GM21619 (cell line): Measurements from ENCODE around the gene RASGRF1.
A peak's percentile ranks its signal among the peaks of the same experiment; 100 is the strongest.
"Not testable (repeated sequence)": the region's sequence is repeated elsewhere in the genome, so short reads cannot be mapped to it uniquely, and the experiment has no call there.

ENCODE experiments used
- ATAC-seq: cut with Tn5 transposase; IDR thresholded peaks from one replicate; pipeline ENCODE4 v1.9.1; 2021; ENCODE audit not compliant: unreplicated experiment

The RASGRF1 gene

DNA sequence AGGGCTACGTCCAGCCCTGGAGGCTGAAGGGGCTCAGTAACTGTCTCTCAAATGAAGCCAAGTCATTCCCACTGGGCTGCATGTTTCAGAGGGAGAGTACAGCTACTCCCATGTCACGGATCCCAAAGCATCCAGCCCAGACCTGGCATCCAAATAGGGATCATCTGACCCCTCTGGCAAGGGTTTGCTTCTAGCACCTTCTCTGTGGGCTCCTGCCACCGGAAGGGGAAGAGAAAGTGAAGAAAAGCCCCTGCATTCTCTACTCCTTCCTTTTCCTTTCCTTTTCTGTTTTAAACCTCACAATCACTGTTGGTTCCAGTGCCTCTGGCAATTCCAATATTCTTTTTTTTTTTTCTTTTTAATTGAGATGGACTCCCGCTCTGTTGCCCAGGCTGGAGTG lies 81.2 kb downstream of the RASGRF1 start:
- no peak for ATAC-seq

GRCh38 chr15:79008659-79009058 lies 81.9 kb downstream of the RASGRF1 start:
- ATAC-seq: no peak

DNA sequence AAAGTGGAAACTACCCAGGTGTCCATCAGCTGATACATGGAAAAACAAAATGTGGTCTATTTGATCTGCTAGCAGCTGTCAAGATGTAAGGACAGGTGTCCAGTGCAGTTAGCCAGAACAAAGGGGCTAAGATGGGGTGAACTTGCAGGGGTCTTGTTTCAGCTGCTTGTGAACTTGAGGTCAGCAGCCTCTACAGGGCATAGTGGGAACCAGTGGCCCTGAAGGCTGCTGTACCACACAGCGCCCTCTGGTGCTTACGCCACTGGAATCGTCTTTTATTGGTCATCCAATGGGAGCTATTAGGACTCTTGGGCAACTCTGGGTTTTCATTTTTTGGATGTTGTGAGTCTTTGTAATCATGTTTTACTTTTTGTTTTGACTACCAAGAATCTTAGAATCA lies 83.5 kb downstream of the RASGRF1 start:
- ATAC-seq: no peak

- ATAC-seq: no peak
These were observed 84.5 kb downstream of the RASGRF1 start for GRCh38 chr15:79006071-79006470.

DNA sequence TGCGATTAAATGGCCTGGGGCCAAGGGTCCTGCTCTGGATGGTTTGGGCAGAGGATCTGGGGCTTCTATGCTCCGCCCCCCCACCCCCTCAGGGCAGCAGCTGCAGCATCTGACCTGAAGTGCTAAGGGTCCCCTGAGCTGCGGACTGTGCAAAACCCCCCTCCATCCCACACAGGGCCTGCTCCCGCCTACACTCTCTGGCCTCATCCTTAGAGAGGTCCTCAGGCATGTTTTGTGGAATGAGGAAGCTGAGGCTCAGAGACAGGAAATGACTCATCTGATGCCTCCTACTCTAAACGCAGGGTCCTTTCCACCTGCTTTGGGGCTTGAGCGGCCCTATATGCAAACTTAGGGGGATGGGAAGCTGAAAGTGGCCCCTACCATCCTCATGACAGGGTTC lies 86.2 kb downstream of the RASGRF1 start:
- peak; percentile 90 for ATAC-seq

GRCh38 chr15:79003896-79004295 lies 86.7 kb downstream of the RASGRF1 start:
- ATAC-seq: no peak

GRCh38 chr15:79003301-79003700 lies 87.3 kb downstream of the RASGRF1 start:
- no peak for ATAC-seq

DNA sequence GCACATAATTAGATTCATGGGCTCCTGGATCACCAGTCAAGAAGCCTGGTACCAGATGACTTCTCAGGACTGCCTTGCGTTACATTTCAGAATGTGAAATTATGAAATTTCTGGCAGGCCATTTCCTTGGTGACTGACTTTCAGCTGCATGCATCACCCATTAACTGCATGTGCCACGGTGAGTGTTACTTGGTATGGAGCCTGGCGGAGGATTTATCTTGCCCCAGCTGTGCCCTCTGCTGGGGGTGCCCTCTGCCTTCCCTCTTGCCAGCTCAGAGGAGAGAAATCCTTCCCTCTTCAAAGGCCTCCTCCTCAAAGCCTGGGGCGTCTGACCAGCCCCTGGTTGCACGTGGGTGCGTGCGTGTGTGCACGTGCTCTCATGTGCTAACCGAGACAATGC lies 88.0 kb downstream of the RASGRF1 start:
- no peak for ATAC-seq

DNA sequence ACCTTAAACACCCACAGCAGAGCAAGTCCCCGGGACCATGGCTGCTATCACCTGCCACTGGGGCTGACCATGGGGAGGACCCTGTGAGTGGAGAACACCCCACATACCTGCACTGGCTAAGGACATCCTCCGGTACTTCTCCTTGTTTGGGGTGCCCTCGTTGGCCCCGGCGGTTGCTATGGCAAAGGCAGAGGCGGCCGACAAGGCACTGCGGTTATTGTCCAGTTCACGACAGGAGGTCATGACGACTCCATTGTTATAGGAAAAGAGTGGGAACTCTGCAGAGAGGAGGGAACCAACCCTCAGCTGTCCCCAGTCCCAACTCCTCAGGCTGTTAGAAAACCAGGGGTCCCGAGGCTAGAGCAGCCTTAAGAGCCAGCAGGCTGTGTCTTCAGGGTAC lies 90.9 kb downstream of the RASGRF1 start:
- ATAC-seq: no peak

GRCh38 chr15:78998526-78998925 lies 92.1 kb downstream of the RASGRF1 start:
- no peak for ATAC-seq

GRCh38 chr15:78997981-78998499 lies 92.5 kb downstream of the RASGRF1 start:
- ATAC-seq: no peak

GRCh38 chr15:78996894-78997275 lies 93.7 kb downstream of the RASGRF1 start:
- no peak for ATAC-seq

GRCh38 chr15:78995921-78996893 lies 94.4 kb downstream of the RASGRF1 start:
- no peak for ATAC-seq

DNA sequence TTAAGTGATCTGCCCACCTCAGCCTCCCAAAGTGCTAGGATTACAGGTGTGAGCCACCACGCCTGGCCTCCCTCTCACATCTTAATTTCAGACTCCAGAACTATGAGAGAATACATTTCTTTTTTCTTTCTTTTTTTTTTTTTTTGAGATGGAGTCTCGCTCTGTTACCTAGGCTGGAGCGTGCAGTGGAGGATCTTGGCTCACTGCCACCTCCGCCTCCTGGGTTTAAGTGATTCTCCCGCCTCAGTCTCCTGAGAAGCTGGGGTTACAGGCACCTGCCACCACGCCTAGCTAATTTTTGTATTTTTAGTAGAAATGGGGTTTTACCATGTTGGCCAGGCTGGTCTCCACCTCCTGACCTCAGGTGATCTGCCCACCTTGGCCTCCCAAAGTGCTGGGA lies 95.4 kb downstream of the RASGRF1 start:
- ATAC-seq: not testable (repeated sequence)

DNA sequence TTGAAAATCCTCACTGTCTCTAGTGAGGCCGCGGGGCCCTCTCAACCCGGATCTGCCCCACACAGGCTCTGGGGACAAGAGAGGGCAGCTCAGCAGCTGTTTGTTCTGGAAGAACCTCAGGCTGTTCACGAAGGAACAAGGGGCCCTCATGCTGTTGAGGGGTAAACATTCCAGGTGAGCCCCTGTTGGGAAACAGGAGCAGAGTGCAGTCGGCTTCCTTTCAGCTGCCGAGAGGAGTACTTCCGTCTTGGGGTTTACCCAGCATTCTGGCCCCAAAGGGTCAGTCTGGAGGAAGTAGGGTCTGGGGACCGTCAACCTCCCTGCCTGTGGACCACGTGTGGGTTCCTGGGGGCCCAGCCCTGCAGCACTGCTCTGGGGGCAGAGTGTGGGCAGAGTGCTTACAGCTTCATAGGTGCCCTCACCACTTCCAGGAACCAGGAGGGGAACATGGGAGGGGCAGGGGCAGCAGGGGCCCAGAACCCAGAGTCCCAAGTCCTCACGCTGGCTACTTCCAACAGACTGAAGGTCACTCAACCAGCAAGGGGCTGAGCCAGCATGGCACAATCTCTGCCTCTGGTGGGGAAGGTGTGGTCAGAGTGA lies 96.5 kb downstream of the RASGRF1 start:
- ATAC-seq: no peak

GRCh38 chr15:78993257-78993930 lies 97.2 kb downstream of the RASGRF1 start:
- no peak for ATAC-seq

DNA sequence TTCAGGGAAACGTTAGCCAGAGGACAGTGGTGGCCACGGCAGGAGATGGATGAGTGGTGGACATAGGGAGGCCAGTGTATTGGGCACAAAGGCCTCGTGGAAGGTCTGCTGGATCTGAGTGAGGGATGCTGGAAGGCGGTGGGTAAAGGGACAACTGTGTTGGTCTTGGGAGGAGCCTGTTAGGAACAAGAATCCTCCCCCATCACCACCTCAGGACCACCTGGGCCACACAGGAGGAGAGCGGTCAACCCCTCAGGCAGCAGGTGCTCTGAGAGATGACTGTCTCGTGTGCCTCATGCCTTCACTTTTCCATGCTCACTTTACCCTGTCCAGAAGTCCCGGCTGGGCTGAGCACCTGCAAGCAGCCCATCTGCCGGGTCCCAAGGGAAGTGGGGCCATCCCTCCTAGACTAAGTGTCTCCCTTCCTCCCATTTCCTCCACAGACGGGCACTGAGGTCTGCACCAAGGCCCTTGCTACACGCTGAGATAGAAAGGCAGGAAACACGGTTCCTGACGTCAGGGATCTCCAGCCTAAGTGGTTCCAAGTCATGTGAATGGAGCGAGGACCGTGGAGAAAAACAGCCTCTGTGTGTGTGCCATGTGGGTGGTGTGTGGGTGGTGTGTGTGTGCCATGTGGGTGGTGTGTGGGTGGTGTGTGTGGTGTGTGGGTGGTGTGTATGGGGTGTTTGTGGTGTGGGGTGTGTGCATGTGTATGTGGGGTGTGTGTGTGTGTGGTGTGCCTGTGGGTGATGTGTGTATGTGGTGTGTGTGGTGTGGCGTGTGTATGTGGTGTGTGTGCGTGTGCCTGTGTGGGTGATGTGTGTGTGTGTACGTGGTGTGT lies 97.9 kb downstream of the RASGRF1 start:
- ATAC-seq: no peak

DNA sequence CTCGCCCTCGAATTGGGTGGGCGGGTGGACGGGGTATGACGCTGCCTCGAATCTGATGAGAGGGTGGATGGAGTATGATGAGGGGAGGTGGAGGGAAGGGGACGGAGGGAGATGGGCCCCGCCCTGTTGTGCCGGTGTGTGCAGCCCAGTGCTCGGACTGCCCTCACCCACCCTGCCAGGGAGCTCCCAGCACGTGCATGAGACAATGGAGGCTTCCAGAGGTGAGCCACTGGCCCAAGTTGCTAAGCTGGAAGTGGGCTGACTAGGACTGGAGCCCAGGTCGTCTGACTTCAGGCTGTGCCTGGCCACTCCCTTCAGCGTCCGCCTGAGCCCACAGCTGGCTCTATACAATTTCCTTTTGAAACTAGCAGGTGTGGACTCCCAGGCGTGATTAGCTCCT lies 98.7 kb downstream of the RASGRF1 start:
- no peak for ATAC-seq

DNA sequence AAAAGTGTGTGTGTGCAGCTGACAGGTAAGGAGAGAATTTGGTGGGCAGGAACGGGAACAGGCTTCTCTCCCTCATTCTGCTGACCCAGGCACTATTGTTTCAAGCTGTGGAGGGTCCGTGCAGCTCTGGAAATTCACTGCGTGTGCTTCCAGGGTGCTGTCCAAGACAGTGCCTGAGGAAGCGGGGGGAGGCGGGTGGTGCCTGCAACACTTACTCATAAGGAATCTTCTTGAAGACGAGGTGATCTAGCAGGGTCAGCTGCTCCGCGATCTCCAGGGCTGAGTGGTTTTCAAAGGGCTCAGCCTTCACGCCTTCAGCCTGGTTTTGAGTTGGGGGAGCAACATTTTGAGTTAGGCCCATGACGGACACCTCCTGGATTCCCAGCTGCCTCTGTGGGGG lies 99.1 kb downstream of the RASGRF1 start:
- ATAC-seq: no peak

DNA sequence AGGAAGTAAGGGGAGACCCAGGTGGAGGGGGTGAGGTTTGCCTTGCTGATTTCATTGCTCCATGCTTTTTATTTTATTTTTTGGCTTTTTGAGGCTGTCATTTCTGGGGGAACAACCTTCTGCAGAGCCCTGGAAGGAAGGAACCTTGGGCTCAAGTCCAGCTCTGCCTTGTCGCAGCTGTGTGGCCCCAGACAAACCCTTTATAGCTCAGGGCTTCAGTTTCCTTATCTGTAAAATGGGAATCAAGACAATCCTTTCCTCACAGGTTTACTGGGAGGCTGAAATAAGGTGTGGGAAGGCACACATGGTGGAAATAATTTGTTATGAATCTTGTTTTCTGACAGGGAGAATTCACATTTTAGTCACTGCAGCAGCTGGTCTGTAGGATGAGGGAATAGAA lies 100.3 kb downstream of the RASGRF1 start:
- ATAC-seq: no peak
